ENCODE measurements around the gene TFAP2A.

The TFAP2A gene

GRCh38 chr6:10412461-10413261, 2.2 kb downstream of the TFAP2A start:
- DNase-seq = no peak

GRCh38 chr6:10411971-10412460, 2.9 kb downstream of the TFAP2A start:
- DNase-seq = no peak

GRCh38 chr6:10411131-10411970, 3.5 kb downstream of the TFAP2A start:
- DNase-seq = no peak

- DNase-seq = no peak
These were observed 4.4 kb downstream of the TFAP2A start for GRCh38 chr6:10410207-10411050.

- no peak for DNase-seq
These were observed 5.1 kb downstream of the TFAP2A start for GRCh38 chr6:10409731-10410206.

- no peak for DNase-seq
These were observed 5.6 kb downstream of the TFAP2A start for GRCh38 chr6:10409233-10409721.

- no peak for DNase-seq
These were observed 6.4 kb downstream of the TFAP2A start for GRCh38 chr6:10408457-10408856.

GRCh38 chr6:10407674-10408054, 7.2 kb downstream of the TFAP2A start:
- no peak for DNase-seq

GRCh38 chr6:10407018-10407673, 7.7 kb downstream of the TFAP2A start:
- DNase-seq = no peak

- no peak for DNase-seq
These were observed 8.3 kb downstream of the TFAP2A start for GRCh38 chr6:10406556-10406955.

GRCh38 chr6:10405513-10405900, 9.4 kb downstream of the TFAP2A start:
- no peak for DNase-seq

GRCh38 chr6:10404799-10405512, 9.9 kb downstream of the TFAP2A start:
- no peak for DNase-seq

GRCh38 chr6:10404107-10404798, 10.6 kb downstream of the TFAP2A start:
- DNase-seq = peak; percentile 97

GRCh38 chr6:10403385-10404106, 11.3 kb downstream of the TFAP2A start:
- DNase-seq = no peak

GRCh38 chr6:10402648-10403311, 12.1 kb downstream of the TFAP2A start:
- DNase-seq = peak; percentile 6

- DNase-seq = no peak
These were observed 13.1 kb downstream of the TFAP2A start for GRCh38 chr6:10401632-10402223.

- DNase-seq = no peak
These were observed 13.8 kb downstream of the TFAP2A start for GRCh38 chr6:10401004-10401536.

GRCh38 chr6:10400330-10400729, 14.5 kb downstream of the TFAP2A start:
- no peak for DNase-seq

GRCh38 chr6:10399451-10399850, 15.4 kb downstream of the TFAP2A start:
- no peak for DNase-seq

Data from MV-4-11 (cell line).